Kidney epithelial cell (primary cell): Measurements from ENCODE around the gene DERL3. TPM values are rescaled to one million over a fixed set of nuclear protein-coding genes. Genes with fewer than 3 reads are reported as not detected.

Source experiments
- DNase-seq: peaks from one replicate; pipeline ENCODE4 v3.0.0-alpha.2; 2010; ENCODE audit warnings: low read depth
- H3K27me3 ChIP-seq: 2 replicates; pipeline ENCODE4 v1.6.0; 2011; ENCODE audit warnings: low read length; ENCODE audit not compliant: control insufficient read depth, insufficient read depth
- H3K36me3 ChIP-seq: 2 replicates; pipeline ENCODE4 v1.5.1; 2011; ENCODE audit warnings: low read length; ENCODE audit not compliant: control insufficient read depth, insufficient read depth
- H3K4me3 ChIP-seq: 2 replicates; pipeline ENCODE4 v1.5.1; 2011; ENCODE audit warnings: low read depth, mild to moderate bottlenecking, control low read depth, low read length
- total RNA-seq: library from RNA; depleted of rRNA; stranded (reverse); fragments of >200 nt; gene quantifications from 2 replicates; pipeline ENCODE4 v1.2.3, GENCODE V29; 2015
- TF ChIP-seq, protein P1 (sequence below): IDR thresholded peaks from 2 replicates; pipeline ENCODE4 v1.5.1; 2011; ENCODE audit warnings: mild to moderate bottlenecking, moderate library complexity, low read length, control low read depth, inconsistent platforms; ENCODE audit not compliant: insufficient read depth, poor library complexity, severe bottlenecking

DERL3 gene
- total RNA-seq, 1 donor from 2014 or later, result 0.54 TPM

DNA sequence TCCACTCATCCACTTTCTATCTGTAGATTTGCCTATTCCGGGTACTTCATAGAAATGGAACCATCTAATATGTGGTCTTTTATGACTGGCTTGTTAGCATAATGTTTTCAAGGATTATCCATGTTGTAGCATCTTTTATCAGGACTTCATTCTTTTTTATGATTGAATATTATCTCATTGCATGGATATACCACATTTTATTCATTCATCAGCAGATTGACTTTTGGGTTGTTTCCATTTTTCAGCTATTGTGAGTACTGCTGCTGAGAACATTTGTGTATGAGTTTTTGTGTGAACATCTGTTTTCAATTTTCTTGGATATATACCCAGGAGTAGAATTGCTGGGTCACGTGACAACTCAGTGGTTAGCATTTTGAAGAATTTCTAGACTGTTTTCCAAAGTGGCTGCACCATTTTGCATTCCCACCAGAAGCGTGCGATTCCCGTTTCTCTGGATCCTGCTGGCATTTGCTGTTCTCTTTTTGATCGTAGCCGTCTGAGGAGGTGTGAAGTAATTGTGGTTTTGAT lies 8.9 kb downstream of the DERL3 start:
- TF ChIP-seq, protein P1, sequence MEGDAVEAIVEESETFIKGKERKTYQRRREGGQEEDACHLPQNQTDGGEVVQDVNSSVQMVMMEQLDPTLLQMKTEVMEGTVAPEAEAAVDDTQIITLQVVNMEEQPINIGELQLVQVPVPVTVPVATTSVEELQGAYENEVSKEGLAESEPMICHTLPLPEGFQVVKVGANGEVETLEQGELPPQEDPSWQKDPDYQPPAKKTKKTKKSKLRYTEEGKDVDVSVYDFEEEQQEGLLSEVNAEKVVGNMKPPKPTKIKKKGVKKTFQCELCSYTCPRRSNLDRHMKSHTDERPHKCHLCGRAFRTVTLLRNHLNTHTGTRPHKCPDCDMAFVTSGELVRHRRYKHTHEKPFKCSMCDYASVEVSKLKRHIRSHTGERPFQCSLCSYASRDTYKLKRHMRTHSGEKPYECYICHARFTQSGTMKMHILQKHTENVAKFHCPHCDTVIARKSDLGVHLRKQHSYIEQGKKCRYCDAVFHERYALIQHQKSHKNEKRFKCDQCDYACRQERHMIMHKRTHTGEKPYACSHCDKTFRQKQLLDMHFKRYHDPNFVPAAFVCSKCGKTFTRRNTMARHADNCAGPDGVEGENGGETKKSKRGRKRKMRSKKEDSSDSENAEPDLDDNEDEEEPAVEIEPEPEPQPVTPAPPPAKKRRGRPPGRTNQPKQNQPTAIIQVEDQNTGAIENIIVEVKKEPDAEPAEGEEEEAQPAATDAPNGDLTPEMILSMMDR, result no peak
- peaks cover 5% of the 10 kb centered on the region for H3K36me3 ChIP-seq

DNA sequence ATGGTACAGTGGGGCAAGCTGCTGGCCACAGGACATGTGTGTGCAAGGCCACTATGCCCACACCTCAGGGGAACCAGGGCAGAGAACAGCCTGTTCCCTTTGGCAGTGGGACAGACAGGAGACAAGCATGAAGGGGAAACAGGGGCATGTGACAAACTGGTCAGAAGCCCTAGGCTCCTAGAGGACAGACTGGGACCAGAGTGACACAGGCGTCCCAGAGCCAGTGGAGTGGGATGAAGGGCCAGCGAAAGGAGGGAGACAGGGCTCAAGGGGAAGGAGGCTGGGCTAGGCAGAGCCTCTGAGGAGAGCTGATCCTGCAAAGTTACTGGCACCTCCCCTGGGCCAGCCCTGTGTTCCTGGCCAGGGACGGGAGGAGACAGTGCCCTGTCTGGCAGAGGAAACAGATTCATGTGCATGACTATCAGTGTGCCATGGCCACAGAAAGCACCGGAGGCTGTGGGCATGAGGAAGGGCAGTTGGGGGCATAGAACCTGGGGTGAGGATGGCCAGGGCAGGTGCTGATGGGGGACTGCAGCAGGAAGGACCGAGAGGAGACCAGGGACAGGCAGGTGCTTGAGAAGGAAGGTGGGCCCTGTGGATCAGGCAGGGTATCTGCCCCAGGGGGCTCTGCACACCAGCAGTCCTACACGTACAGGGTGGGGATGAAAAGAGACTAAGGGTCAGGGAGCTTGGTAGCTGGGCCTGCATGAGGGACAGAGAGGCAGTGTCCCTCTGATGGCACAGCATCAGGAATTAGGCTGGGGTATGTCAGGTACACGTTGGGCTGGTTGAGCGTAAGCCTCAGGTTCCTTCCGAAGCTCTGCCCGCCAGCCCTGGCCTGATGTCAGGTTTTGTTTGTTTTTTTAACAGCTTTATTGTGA lies 9.8 kb downstream of the DERL3 start:
- H3K36me3 ChIP-seq, result peaks cover 5% of the 10 kb centered on the region
- no peak for DNase-seq
- TF ChIP-seq, protein P1, result no peak

More for the DNA sequence above, 8.9 kb downstream of the DERL3 start:
- DNase-seq, result no peak
- Histone ChIP-seq H3K4me3 (no peak overlapping the region), H3K27me3 (no peaks in the 10 kb centered on the region)

GRCh38 chr22:23827351-23827995 lies 11.3 kb downstream of the DERL3 start:
- no peaks in the 10 kb centered on the region for H3K27me3 ChIP-seq
- TF ChIP-seq, protein P1, result no peak
- no peak for DNase-seq
- H3K36me3 ChIP-seq, result peaks cover 3% of the 10 kb centered on the region
- H3K4me3 ChIP-seq, result no peak overlapping the region

More for the DNA sequence above, 9.8 kb downstream of the DERL3 start:
- Histone ChIP-seq H3K4me3 (no peak overlapping the region), H3K27me3 (no peaks in the 10 kb centered on the region)

DNA sequence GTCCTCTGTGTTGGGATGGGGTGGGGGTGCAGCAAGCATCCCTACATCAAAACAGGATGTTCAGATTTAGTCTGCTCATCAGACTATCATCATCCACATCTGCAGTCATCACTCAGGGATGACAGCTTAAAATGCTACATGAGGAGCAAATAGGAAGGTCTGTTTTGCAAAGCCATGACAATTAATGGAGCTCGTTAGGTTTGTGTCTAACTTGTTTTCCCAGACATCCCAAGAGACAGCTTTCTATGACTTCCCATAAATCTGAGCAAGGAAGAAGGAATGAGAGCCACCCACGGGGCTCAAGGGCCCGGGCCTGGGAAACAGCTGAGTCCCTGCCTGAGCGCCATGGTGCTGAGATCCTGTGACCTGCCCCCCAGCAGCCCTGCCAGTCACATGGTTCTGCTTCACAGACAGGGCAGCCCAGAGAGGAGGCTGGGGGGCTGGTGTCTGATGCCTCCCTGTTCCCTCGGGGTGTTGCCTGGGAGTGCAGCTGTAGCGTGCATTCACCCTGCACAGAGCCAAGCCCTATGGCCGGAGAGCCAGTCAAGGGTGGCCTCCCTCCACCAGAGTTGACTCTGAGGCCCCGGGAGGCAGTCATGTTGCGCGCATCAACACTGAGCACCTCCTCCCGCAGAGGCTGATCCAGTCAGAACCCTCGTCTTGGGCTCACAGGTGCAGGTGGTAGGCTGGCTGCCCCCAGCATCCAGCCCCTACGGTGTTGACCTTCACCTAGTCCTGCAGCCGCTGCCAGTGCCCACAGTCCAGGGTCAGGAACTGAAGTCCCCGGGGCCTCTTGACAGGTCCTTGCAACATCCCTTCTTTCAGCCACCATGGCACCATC lies 12.1 kb downstream of the DERL3 start:
- no peaks in the 10 kb centered on the region for H3K27me3 ChIP-seq
- no peak for DNase-seq
- TF ChIP-seq, protein P1, result no peak
- peaks cover 3% of the 10 kb centered on the region for H3K36me3 ChIP-seq
- no peak overlapping the region for H3K4me3 ChIP-seq

GRCh38 chr22:23825246-23825905 lies 13.4 kb downstream of the DERL3 start:
- Histone ChIP-seq H3K27me3 (no peaks in the 10 kb centered on the region), H3K36me3 (peaks cover 3% of the 10 kb centered on the region), H3K4me3 (no peak overlapping the region)
- TF ChIP-seq, protein P1, result no peak
- no peak for DNase-seq
